Sigmoid colon (tissue), 4 donors: ENCODE data around the gene HDAC4.

Source experiments
- EP300 ChIP-seq, 4 donors: sonication (generic); formaldehyde crosslinking; IDR thresholded peaks; one replicate each; pipeline ENCODE4 v1.6.1; 2017; ENCODE audit warnings: antibody characterized with exemption in 4 of 4
- POLR2AphosphoS5 ChIP-seq, 4 donors: sonication (generic); formaldehyde crosslinking; IDR thresholded peaks; one replicate each; pipeline ENCODE4 v1.6.1; 2017; ENCODE audit warnings: antibody characterized with exemption in 4 of 4
- TF ChIP-seq, protein P1 (sequence below), 4 experiments: fragments of 450-650 bp in 3 of 4; fragments of 200-600 bp in 1 of 4; IDR thresholded peaks; one replicate each; pipeline ENCODE4 v1.5.1; 2016 to 2019; ENCODE audit warnings: antibody characterized with exemption in 4 of 4, mild to moderate bottlenecking in 3 of 4, moderate library complexity in 2 of 4

GRCh38 chr2:239121600-239122012 is 279.2 kb downstream of the HDAC4 start:
- TF ChIP-seq EP300 (IDR thresholded peaks at IDR 0.05), result peak in 1 of 4 donors; percentile 6
- TF ChIP-seq POLR2AphosphoS5 (IDR thresholded peaks at IDR 0.05), result peak; percentile 50 to 67 (median 56)
- TF ChIP-seq, protein P1, sequence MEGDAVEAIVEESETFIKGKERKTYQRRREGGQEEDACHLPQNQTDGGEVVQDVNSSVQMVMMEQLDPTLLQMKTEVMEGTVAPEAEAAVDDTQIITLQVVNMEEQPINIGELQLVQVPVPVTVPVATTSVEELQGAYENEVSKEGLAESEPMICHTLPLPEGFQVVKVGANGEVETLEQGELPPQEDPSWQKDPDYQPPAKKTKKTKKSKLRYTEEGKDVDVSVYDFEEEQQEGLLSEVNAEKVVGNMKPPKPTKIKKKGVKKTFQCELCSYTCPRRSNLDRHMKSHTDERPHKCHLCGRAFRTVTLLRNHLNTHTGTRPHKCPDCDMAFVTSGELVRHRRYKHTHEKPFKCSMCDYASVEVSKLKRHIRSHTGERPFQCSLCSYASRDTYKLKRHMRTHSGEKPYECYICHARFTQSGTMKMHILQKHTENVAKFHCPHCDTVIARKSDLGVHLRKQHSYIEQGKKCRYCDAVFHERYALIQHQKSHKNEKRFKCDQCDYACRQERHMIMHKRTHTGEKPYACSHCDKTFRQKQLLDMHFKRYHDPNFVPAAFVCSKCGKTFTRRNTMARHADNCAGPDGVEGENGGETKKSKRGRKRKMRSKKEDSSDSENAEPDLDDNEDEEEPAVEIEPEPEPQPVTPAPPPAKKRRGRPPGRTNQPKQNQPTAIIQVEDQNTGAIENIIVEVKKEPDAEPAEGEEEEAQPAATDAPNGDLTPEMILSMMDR (IDR thresholded peaks at IDR 0.05), result no peak
